H1 (cell line): ENCODE results near the gene RRP12.

Experiments used
- HDAC6 ChIP-seq: IDR thresholded peaks from one replicate; pipeline ENCODE4 v1.7.1; 2012; ENCODE audit warnings: low read depth, mild to moderate bottlenecking, inconsistent platforms, low read length, moderate library complexity
- MAFK ChIP-seq: IDR thresholded peaks from 2 replicates; pipeline ENCODE4 v1.6.1; 2012; ENCODE audit warnings: low read depth, mild to moderate bottlenecking, improper control_type of control experiment, low read length
- POLR2A ChIP-seq, 2 experiments: IDR thresholded peaks; 1 replicate in 1 of 2; 2 replicates in 1 of 2; pipeline ENCODE4 v1.6.1; 2011; ENCODE audit warnings: low read depth in 2 of 2, low read length in 2 of 2, mild to moderate bottlenecking in 2 of 2; ENCODE audit errors: control extremely low read depth in 1 of 2
- SP2 ChIP-seq: IDR thresholded peaks from 2 replicates; pipeline ENCODE4 v1.6.1; 2012; ENCODE audit warnings: mild to moderate bottlenecking, low read length, inconsistent platforms
- ZNF274 ChIP-seq: IDR thresholded peaks from 2 replicates; pipeline ENCODE4 v1.7.0; 2012; ENCODE audit warnings: low read length, borderline replicate concordance; ENCODE audit errors: extremely low read depth
- TF ChIP-seq, protein P1 (sequence below), 3 experiments: IDR thresholded peaks; 1 replicate in 2 of 3; 2 replicates in 1 of 3; pipeline versions ENCODE4 v1.5.1 to v1.6.1; 2011; ENCODE audit warnings: low read length in 3 of 3, mild to moderate bottlenecking in 3 of 3, inconsistent platforms in 2 of 3, low read depth in 1 of 3, moderate library complexity in 1 of 3; ENCODE audit not compliant: insufficient read depth in 1 of 3; ENCODE audit errors: control extremely low read depth in 1 of 3

GRCh38 chr10:97353945-97354344 is 47.2 kb downstream of the RRP12 start:
- no peak for TF ChIP-seq SP2
- no peak for TF ChIP-seq HDAC6
- TF ChIP-seq, protein P1, sequence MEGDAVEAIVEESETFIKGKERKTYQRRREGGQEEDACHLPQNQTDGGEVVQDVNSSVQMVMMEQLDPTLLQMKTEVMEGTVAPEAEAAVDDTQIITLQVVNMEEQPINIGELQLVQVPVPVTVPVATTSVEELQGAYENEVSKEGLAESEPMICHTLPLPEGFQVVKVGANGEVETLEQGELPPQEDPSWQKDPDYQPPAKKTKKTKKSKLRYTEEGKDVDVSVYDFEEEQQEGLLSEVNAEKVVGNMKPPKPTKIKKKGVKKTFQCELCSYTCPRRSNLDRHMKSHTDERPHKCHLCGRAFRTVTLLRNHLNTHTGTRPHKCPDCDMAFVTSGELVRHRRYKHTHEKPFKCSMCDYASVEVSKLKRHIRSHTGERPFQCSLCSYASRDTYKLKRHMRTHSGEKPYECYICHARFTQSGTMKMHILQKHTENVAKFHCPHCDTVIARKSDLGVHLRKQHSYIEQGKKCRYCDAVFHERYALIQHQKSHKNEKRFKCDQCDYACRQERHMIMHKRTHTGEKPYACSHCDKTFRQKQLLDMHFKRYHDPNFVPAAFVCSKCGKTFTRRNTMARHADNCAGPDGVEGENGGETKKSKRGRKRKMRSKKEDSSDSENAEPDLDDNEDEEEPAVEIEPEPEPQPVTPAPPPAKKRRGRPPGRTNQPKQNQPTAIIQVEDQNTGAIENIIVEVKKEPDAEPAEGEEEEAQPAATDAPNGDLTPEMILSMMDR (IDR thresholded peaks at IDR 0.05; ENCODE audit: control extremely low read depth in 1 of 3, insufficient read depth in 1 of 3, low read depth in 1 of 3, low read length in 3 of 3) = no peak
- no peak for TF ChIP-seq ZNF274
- TF ChIP-seq POLR2A (IDR thresholded peaks at IDR 0.05; ENCODE audit: control extremely low read depth in 1 of 2, low read depth in 2 of 2, low read length in 2 of 2) = no peak
- no peak for TF ChIP-seq MAFK
